Activated CD8-positive, alpha-beta memory T cell treated with anti-CD3 and anti-CD28 coated beads, Interleukin-2, amount 50 U/mL, for 4 hours (primary cell): Measurements from ENCODE around the gene ZNF20.
"Not testable (repeated sequence)": the region's sequence is repeated elsewhere in the genome, so short reads cannot be mapped to it uniquely, and the experiment has no call there.

Experiments
- DNase-seq: peaks from one replicate; pipeline ENCODE4 v3.0.0-alpha.2; 2020

The ZNF20 gene

DNA sequence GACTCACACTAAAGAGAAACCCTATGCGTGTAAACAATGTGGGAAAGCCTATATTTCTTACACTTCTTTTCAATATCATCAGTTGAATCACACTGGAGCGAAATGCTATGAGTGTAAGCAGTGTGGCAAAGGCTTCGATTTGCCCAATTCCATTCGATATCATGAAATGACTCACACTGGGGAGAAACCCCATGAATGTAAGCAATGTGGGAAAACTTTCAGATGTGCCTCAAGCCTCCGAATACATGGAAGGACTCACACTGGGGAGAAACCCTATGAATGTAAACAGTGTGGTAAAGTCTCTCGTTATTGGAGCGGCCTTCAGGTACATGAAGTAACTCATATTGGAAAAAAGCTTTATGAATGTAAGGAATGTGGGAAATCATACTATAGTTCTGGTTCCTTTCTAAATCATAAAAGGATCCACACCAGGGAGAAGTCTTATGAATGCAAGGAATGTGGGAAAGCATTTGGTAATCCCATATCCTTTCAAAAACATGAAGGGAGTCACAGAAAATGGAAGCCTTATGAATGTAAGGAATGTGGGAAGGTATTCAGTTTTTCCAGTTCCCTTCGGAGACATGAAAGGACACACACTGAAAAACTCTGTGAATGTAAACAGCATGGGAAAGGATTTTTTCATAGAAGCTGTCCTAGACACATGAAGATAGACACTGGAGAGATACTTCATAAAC lies 28.1 kb downstream of the ZNF20 start:
- no peak for DNase-seq

DNA sequence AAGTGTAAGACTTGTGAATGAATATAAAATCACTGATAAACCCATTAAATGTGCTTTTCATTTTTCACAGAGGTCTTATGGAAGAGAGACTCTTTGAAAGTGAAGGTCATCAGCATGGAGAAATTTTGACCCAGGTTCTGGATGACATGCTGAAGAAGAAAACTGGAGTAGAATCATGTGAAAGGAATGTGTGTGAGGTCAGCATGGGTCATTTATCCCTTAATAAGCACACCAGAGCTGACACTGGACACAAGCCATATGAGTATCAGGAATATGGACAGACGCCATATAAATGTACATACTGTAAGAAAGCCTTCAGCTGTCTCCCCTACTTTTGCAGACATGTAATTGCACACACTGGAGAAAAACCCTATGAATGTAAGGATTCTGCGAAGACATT lies 29.0 kb downstream of the ZNF20 start:
- no peak for DNase-seq

DNA sequence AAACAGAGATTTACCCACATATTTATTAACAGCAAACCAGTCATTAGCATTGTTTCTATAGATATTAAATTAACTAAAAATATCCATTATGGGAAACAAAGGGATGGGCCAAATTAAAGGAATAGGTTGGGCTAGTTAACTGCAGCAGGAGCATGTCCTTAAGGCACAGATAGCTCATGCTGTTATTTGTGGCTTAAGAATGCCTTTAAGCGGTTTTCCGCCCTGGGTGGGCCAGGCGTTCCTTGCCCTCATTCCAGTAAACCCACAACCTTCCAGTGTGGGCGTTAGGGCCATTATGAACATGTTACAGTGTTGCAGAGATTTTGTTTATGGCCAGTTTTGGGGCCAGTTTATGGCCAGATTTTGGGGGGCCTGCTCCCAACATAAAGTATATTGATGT lies 36.2 kb downstream of the ZNF20 start:
- not testable (repeated sequence) for DNase-seq

DNA sequence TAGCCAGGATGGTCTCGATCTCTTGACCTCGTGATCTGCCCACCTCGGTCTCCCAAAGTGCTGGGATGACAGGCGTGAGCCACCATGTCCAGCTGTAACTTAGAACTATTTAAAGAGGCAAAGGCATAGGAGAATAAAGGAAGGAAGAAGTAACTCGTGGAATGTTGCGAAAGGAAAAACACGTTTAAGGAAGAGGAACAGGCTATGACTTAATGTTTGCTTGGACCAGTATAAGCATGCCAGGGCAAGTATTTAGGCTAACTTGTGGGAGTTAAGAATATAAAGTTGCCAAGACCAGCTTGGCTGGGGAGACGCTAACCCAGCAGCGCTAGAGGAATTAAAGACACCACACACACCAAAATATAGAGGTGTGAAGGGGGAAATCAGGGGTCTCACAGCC lies 42.1 kb downstream of the ZNF20 start:
- DNase-seq = no peak

DNA sequence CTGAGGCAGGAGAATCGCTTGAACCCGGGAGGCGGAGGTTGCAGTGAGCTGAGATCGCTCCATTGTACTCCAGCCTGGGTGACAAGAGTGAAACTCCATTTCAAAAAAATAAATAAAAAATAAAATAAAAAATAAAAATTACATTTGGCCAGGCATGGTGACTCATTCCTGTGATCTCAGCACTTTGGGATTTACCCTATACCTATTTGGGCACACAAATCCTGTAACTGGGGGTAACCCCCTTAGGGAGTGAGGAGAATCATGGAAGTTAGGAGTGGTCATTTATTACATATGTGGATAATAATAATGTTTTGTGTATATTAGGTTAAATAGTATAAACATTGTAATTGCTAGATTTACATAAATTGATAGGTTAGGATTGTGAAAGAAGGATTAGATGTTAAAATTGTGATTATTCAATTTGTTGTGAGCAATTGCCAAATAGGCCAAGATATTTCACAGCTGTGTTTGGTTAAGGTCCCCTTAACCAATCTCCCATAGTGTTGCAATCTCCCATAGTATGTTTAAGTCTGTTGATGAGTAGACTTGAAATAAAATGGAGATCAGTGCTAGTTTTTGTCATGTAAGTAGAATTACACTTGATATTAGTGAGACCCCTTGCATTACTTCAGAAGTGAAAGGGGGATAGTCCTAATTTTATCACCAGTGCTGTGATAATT lies 44.9 kb downstream of the ZNF20 start:
- DNase-seq = no peak

DNA sequence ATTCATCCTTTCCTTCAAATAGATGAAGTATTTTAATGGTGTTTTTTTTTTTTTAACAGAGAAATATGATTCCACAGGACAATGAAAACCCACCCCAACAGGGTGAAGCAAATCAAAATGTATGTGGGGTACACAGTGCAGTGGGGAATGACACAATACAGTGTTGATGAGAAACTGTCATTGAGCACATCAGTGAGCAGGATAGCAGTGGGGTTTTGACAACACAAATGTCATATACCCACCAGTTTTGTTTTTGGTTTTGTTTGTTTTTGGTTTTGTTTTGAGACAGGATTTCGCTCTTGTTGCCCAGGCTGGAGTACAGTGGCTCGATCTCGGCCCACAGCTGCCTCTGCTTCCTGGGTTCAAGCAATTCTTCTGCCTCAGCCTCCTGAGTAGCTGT lies 46.4 kb downstream of the ZNF20 start:
- no peak for DNase-seq

DNA sequence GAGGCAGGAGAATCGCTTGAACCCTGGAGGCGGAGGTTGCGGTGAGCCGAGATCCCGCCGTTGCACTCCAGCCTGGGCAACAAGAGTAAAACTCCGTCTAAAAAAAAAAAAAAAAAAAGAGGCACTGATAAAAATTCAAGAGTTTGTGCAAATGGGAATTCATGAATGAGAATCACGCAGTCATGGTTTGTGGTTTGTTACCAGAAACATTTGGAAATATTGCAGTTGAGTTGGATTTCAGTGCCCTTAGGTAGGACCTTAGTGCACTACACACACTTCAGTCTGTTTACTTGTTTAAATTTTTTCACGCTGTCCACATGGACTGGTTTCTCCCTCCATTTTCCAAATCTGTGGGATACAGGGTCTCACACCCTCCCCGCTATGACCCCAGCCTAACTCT lies 47.2 kb downstream of the ZNF20 start:
- DNase-seq = no peak

DNA sequence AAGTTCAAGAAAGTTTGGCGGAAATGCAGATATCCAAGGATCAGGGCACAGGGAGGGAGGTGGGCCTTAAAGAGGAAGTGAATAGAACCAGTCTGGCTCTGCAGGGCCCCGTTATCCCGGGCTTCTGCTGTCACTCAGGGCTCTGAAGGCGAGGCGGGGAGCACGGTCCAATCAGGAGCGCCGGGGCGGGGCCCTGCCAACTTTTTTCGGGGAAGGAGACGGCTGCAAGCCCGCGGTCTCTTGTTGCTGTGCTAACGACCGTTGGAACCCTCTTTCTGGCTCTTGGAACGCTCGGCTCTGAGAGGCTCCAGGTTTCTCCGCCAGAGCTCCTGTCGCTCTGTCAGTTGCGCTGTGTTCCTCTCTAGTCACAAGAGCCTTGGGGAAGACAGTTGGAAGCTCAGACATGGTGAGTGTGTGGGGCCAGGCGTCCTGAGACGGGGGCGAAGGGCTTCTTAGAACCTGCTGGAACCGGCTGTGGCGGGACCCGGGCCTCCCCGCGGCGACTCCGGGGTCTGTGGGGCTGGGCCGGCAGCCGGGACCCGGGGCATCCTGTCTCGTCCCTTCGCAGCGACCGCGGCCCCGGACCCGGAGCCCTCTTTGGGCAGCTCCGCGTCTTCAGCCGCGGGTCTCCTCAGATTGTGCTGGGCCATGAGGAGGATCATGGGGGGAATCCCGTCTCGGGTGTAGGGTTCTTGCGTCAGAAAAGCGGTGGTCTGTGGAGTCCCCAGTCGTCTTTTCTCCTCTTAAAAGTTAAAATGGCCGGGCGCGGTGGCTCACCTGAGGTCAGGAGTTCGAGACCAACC lies 47.9 kb downstream of the ZNF20 start:
- DNase-seq = peak; percentile 39

DNA sequence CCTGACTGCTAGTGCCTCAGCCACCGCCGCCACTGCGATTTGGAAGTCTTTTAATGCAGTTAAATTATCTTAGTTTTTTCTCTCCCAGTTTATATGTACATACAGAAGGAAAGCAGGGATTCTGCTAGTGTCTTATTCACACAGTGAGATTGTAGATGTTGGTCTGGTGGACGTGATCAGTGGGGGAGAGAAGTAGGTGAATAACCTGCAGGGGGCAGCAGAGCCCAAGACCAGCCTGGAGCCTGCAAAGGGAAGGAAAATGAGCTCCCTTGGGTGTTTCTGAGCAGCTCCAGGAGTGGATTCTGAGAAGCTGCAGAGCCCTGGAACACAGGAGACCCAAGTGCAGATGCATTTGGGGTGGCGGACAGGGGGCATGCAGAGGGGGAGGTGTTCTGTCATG lies 49.3 kb downstream of the ZNF20 start:
- DNase-seq = peak; percentile 53

DNA sequence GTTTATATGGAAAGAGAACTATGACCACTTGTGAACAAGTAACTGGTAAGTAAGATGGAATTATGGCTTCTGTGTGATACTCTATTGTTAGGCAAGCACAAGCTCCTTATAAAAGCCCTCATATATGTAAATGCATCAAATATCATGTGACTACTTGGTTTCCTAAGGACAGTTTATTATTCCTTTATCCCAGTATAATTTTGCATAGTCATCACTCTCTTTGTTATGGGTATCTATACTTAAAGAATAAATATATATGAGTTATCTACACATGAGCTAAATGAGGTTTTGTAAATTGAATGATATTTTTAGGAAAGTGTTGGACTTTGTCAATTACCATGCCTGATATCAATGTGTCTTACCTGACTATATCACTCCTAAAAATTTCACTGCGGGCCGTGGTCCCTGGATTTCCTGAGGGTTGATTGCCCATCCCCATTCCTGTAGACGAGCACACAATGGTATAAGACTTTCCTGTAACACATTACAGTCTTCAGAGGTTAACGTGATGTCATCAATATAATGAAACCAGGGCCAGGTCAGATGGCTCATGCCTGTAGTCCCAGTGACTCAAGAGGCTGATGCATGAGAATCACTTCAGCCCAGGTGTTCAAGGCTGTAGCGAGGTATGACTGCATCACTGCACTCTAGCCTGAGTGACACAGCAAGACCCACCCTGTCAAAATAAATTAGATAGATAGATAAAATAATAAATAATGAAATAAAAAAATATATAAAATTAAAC lies 54.9 kb downstream of the ZNF20 start:
- DNase-seq = no peak

DNA sequence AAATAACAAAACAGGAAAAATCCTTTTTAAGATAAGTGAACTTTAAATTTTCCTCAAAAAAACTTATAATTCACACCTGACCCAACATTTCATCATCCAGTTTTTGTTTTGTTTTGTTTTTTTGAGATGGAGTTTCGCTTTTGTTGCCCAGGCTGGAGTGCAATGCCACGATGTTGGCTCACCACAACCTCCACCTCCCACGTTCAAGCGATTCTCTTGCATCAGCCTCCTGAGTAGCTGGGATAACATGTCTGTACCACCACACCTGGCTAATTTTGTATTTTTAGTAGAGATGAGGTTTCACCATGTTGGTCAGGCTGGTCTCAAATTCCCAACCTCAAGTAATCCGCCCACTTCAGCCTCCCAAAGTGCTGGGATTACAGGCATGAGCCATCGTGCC lies 56.8 kb downstream of the ZNF20 start:
- DNase-seq = not testable (repeated sequence)
